Gastroesophageal sphincter (tissue), 3 donors: ENCODE data around the gene ATP6V0D1.

ENCODE experiments used
- EP300 ChIP-seq: sonication (generic); formaldehyde crosslinking; IDR thresholded peaks from one replicate; pipeline ENCODE4 v1.6.1; 2017; ENCODE audit warnings: antibody characterized with exemption, mild to moderate bottlenecking
- POLR2A ChIP-seq, 2 donors: fragments of 450-650 bp; IDR thresholded peaks; one replicate each; pipeline ENCODE4 v1.6.1; 2017; ENCODE audit warnings: antibody characterized with exemption in 2 of 2, mild to moderate bottlenecking in 2 of 2, moderate library complexity in 1 of 2
- POLR2AphosphoS5 ChIP-seq: sonication (generic); formaldehyde crosslinking; IDR thresholded peaks from one replicate; pipeline ENCODE4 v1.6.1; 2017; ENCODE audit warnings: antibody characterized with exemption
- TF ChIP-seq, protein P1 (sequence below), 4 experiments: fragments of 200-600 bp in 2 of 4; fragments of 450-650 bp in 2 of 4; sonication (generic) in 1 of 4; IDR thresholded peaks; one replicate each; pipeline ENCODE4 v1.5.1; 2017 to 2019; ENCODE audit warnings: antibody characterized with exemption in 4 of 4, mild to moderate bottlenecking in 2 of 4, moderate library complexity in 2 of 4

DNA sequence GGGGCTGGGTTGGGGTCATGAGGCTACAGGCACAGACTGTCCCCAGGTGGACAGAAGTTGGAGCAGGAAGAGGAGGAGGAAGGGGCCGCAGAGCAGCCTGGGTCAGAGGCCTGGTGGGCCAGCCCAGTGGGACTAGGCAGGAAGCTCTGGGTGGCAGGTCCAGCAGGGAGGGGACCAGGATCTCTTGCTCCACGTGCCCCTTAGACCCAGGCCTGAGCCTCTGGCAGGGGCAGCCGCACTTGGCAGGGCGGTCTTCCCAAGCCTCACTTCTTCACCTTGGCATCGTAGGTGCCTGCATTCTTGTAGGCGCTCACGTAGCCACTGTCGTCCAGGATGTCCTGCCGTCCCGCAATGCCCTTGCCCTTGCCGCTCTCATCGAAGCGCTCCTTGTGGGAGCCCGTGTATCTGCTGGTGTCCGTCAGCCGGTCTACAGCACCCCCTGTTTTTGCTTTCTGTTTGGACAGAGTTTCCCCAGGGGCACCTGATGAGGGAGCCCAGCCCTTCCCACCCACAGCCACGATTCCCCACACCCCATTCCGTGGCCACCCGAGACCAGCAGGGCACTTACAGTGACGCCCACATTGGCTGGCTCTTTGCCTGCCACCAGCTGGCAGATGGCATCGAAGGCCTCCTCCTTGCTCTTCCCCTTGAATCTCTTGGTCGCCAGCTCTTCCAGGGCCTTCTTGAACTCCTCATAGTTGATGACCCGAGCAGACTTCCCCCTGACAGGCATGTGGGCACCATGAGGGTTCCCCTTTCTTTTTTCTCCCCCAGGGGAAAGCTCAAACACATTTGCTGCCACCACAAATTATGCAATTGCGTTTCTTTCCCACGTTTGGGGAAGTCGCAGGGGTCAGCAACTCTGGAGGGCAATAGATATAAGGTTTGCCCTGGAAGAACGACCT is 90.8 kb downstream of the ATP6V0D1 start:
- TF ChIP-seq, protein P1, sequence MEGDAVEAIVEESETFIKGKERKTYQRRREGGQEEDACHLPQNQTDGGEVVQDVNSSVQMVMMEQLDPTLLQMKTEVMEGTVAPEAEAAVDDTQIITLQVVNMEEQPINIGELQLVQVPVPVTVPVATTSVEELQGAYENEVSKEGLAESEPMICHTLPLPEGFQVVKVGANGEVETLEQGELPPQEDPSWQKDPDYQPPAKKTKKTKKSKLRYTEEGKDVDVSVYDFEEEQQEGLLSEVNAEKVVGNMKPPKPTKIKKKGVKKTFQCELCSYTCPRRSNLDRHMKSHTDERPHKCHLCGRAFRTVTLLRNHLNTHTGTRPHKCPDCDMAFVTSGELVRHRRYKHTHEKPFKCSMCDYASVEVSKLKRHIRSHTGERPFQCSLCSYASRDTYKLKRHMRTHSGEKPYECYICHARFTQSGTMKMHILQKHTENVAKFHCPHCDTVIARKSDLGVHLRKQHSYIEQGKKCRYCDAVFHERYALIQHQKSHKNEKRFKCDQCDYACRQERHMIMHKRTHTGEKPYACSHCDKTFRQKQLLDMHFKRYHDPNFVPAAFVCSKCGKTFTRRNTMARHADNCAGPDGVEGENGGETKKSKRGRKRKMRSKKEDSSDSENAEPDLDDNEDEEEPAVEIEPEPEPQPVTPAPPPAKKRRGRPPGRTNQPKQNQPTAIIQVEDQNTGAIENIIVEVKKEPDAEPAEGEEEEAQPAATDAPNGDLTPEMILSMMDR (IDR thresholded peaks at IDR 0.05): no peak
- TF ChIP-seq EP300 (no peak), POLR2AphosphoS5 (no peak), POLR2A (IDR thresholded peaks at IDR 0.05) (no peak)
